GM12873 (cell line): Measurements from ENCODE around the gene RFX2.

Source experiments
- CTCF ChIP-seq: IDR thresholded peaks from 2 replicates; pipeline ENCODE4 v1.5.1; 2012; ENCODE audit warnings: low read depth, mild to moderate bottlenecking, moderate library complexity, low read length, control low read depth; ENCODE audit not compliant: insufficient read depth; ENCODE audit errors: missing control alignments

Gene RFX2

GRCh38 chr19:5993648-5994358 is 116.5 kb downstream of the RFX2 start:
- no peak for TF ChIP-seq CTCF

GRCh38 chr19:5993201-5993600 is 117.1 kb downstream of the RFX2 start:
- TF ChIP-seq CTCF = no peak

GRCh38 chr19:5992756-5993155 is 117.5 kb downstream of the RFX2 start:
- no peak for TF ChIP-seq CTCF

DNA sequence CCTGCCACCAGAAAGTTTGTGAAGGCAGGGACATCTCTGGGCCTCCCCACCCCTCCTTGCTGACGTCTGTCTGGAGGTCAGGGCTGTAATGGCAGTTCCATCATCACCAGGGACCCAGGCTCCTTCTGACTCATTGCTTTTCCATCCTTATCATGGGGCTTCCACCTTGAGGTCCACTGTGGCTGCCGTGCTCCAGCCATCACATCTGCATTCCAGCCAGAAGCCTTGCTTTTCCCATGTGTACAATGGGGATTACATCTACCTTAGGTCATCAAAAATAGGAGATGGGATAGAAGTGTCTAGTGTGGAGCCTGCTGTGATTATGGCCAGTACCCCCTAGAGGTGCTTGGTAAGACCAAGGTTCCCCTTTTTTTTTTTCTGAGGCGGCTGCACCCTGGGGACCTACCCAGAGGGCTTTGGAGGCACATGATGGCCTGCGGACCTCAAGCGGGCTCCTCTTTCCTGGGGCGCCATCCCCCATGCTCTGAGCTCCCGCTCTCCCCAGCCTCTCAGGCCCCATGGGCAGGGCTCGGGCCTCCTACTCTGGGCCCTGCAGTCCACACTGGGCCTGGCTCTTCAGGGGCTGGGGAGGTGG is 119.0 kb downstream of the RFX2 start:
- TF ChIP-seq CTCF = no peak

DNA sequence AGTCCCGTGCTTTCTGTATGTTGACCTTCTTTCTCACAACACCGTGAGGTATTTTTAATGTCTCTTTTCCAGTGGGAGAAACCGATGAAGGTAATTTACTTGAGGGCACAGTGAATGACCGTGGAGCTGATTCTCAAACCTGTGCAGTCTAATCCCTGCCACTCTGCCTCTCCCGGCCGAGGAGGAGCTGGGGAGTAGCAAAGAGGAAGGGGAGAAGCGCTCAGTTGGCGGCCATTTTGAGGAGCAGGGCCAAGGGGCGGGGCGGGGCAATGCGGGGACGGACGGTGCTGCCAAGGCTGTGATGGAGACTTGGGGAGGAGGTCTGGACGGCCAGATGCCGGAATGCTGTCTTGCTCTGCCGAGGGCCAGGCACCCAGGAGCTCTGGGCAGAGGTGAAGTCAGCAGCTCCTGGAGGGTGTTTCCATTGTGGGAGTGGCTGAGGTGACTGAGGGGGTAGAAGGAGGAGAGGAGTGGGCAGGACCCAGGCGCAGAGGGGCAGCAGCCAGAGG is 120.0 kb downstream of the RFX2 start:
- no peak for TF ChIP-seq CTCF

DNA sequence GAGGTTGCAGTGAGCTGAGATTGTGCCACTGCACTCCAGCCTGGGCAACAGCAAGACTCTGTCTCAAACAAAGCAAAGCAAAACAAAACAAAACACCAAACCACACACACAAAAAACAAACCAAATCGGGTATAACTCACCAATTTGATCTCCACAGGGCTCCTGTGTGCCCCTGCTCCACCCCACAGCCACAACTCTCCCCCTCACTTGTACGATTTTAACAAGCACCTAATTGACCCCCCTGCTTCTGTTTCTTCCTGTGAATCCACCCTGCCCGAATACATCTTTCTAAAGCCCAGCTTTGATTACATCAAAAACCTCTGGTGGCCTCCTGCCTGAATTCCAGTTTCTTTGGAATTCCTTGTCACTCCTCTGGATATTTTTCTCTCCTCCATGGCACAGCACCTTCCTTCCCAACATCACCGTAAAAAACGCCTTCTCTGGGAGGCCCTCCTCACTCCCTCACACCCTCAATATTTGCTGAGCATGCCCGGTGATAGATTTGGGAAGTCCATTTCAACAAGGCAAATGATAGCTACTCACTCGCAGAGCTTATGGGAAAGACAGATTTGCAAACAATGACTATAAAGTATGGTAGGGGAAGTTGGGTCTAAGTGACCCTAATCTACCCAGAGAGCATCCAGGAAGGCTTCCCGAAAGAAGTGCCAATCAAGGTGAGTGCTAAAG is 120.8 kb downstream of the RFX2 start:
- TF ChIP-seq CTCF = no peak
